GM18519 (cell line): ENCODE measurements around the gene MAPK10.
"Not testable (repeated sequence)": the region's sequence is repeated elsewhere in the genome, so short reads cannot be mapped to it uniquely, and the experiment has no call there.

Experiments
- ATAC-seq: cut with Tn5 transposase; IDR thresholded peaks from one replicate; pipeline ENCODE4 v1.9.1; 2021; ENCODE audit warnings: mild to moderate bottlenecking, moderate library complexity; ENCODE audit not compliant: unreplicated experiment, low FRiP score

The MAPK10 gene

GRCh38 chr4:86344127-86344526 is 15.7 kb downstream of the MAPK10 start:
- no peak for ATAC-seq

- no peak for ATAC-seq
Observed at GRCh38 chr4:86338989-86339388, 20.9 kb downstream of the MAPK10 start.

GRCh38 chr4:86338521-86338920 is 21.3 kb downstream of the MAPK10 start:
- ATAC-seq: no peak

- no peak for ATAC-seq
Observed at GRCh38 chr4:86334020-86334750, 25.7 kb downstream of the MAPK10 start.

GRCh38 chr4:86333236-86333635 is 26.6 kb downstream of the MAPK10 start:
- ATAC-seq: no peak

- no peak for ATAC-seq
Observed at GRCh38 chr4:86330961-86331742, 28.7 kb downstream of the MAPK10 start.

- ATAC-seq: not testable (repeated sequence)
Observed at GRCh38 chr4:86330411-86330810, 29.4 kb downstream of the MAPK10 start.

GRCh38 chr4:86329431-86329830 is 30.4 kb downstream of the MAPK10 start:
- no peak for ATAC-seq

GRCh38 chr4:86326400-86326799 is 33.5 kb downstream of the MAPK10 start:
- ATAC-seq: no peak

GRCh38 chr4:86319390-86319789 is 40.5 kb downstream of the MAPK10 start:
- no peak for ATAC-seq

- no peak for ATAC-seq
Observed at GRCh38 chr4:86315579-86315978, 44.3 kb downstream of the MAPK10 start.

GRCh38 chr4:86313656-86314055 is 46.2 kb downstream of the MAPK10 start:
- ATAC-seq: no peak

GRCh38 chr4:86307432-86307831 is 52.4 kb downstream of the MAPK10 start:
- no peak for ATAC-seq

GRCh38 chr4:86306816-86307215 is 53.0 kb downstream of the MAPK10 start:
- ATAC-seq: no peak

- no peak for ATAC-seq
Observed at GRCh38 chr4:86302830-86303229, 57.0 kb downstream of the MAPK10 start.

- ATAC-seq: no peak
Observed at GRCh38 chr4:86302251-86302650, 57.6 kb downstream of the MAPK10 start.

- ATAC-seq: no peak
Observed at GRCh38 chr4:86300516-86300915, 59.3 kb downstream of the MAPK10 start.

GRCh38 chr4:86296865-86297264 is 63.0 kb downstream of the MAPK10 start:
- no peak for ATAC-seq

- ATAC-seq: no peak
Observed at GRCh38 chr4:86294883-86295282, 65.0 kb downstream of the MAPK10 start.

GRCh38 chr4:86291180-86291579 is 68.7 kb downstream of the MAPK10 start:
- no peak for ATAC-seq

GRCh38 chr4:86286726-86287125 is 73.1 kb downstream of the MAPK10 start:
- ATAC-seq: no peak

GRCh38 chr4:86283371-86283770 is 76.5 kb downstream of the MAPK10 start:
- ATAC-seq: no peak
